ENCODE data around the gene SEC24C. TPM values are rescaled to one million over a fixed set of nuclear protein-coding genes. Genes with fewer than 3 reads are reported as not detected.

Gene SEC24C
- total RNA-seq, 4 donors from 2014 or later = 42.0 to 61.2 (median 43.3) TPM

DNA sequence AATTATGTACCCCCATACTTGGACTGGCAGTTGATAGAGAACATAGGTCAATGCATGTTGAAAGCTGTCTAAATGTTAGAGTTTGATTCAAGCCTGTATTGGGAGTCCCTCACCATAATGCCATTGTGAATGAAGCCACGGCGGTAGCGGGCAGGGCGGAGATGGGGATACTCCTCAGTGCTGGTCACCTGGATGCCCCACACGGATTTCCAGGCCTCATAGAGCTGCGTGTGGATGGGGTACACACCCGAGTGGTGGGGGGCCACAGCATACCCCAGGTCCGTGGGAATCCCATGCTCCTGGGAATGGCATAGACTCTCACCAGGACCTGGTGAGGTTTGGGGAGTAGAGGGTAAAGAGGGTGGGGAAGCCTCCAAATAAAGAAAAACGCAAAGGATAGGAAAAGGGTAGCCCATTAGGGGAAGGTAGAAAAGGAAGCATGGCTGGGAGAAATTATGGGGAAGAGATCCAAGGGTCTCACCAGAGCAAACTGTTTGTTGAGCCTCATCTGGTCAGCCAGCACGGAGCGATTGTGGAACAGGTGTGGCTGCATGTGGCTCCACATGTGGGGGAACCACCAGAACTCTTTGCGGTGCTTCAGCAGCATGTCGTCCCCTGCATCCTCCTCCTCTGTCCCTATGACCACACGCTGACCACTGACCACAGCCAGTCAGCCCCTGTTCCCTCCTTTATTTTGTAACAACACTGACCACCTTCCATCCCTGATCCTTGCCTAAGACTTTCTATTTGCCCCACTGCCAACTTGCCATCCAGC, 62.2 kb downstream of the SEC24C start:
- Histone ChIP-seq H3K9me3 (no peaks in the 10 kb centered on the region), H3K4me1 (peaks cover 0 to 31% (median 10%) of the 10 kb centered on the region in 4 donors), H3K4me3 (no peak overlapping the region), H3K36me3 (peaks cover 3 to 76% (median 33%) of the 10 kb centered on the region in 3 donors), H3K27me3 (no peaks in the 10 kb centered on the region), H3K27ac (no peak overlapping the region)
- WGBS, 2 donors = 86 to 89% methylated on average over 14 of the region's 14 CpGs
- DNase-seq (ENCODE audit: low spot score in 2 of 2) = no peak
- TF ChIP-seq EP300 (IDR thresholded peaks at IDR 0.05) = no peak
- TF ChIP-seq CTCF (IDR thresholded peaks at IDR 0.05) = no peak
- no peak for TF ChIP-seq POLR2A (IDR thresholded peaks at IDR 0.05)

DNA sequence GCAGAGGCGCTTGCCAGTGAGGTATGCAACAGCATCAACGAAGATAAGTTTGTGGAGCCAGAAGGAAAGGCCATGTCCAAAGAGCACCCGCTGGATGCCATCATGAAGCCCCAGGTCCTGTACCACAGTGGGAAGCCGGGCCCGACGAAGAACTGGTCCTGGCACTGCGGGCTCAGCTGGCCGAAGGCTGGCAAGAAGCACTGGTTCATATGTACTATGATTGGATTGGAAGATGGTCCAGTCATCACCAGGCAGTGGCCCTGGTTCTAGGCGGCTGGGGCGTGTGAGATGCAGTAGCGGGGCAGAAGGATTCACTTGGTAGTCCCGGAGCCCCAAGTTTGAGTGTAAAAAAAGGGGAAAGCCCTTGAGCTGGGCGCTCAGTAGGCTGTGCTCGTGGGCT, 63.3 kb downstream of the SEC24C start:
- Histone ChIP-seq H3K9me3 (no peaks in the 10 kb centered on the region), H3K27ac (no peak overlapping the region), H3K27me3 (no peaks in the 10 kb centered on the region), H3K4me3 (no peak overlapping the region), H3K4me1 (peaks cover 0 to 34% (median 12%) of the 10 kb centered on the region in 4 donors), H3K36me3 (peaks cover 3 to 65% (median 28%) of the 10 kb centered on the region in 3 donors)
- whole genome bisulfite sequencing, 2 donors = 95 to 97% methylated on average over 14 of the region's 14 CpGs
- TF ChIP-seq EP300 (IDR thresholded peaks at IDR 0.05) (no peak), CTCF (IDR thresholded peaks at IDR 0.05) (no peak), POLR2A (IDR thresholded peaks at IDR 0.05) (no peak)
- no peak for DNase-seq (ENCODE audit: low spot score in 2 of 2)

GRCh38 chr10:73808021-73808815, 64.0 kb downstream of the SEC24C start:
- peaks cover 0 to 34% (median 14%) of the 10 kb centered on the region in 4 donors for H3K4me1 ChIP-seq
- H3K4me3 ChIP-seq = no peak overlapping the region
- no peak overlapping the region for H3K27ac ChIP-seq
- DNase-seq (ENCODE audit: low spot score in 2 of 2) = no peak
- H3K9me3 ChIP-seq = no peaks in the 10 kb centered on the region
- H3K36me3 ChIP-seq = peaks cover 3 to 62% (median 21%) of the 10 kb centered on the region in 3 donors
- no peaks in the 10 kb centered on the region for H3K27me3 ChIP-seq
- 91 to 95% methylated on average over 11 to 16 of the region's 16 CpGs for WGBS, 2 donors
- no peak for TF ChIP-seq EP300 (IDR thresholded peaks at IDR 0.05)
- TF ChIP-seq POLR2A (IDR thresholded peaks at IDR 0.05) = no peak
- TF ChIP-seq CTCF (IDR thresholded peaks at IDR 0.05) = no peak

DNA sequence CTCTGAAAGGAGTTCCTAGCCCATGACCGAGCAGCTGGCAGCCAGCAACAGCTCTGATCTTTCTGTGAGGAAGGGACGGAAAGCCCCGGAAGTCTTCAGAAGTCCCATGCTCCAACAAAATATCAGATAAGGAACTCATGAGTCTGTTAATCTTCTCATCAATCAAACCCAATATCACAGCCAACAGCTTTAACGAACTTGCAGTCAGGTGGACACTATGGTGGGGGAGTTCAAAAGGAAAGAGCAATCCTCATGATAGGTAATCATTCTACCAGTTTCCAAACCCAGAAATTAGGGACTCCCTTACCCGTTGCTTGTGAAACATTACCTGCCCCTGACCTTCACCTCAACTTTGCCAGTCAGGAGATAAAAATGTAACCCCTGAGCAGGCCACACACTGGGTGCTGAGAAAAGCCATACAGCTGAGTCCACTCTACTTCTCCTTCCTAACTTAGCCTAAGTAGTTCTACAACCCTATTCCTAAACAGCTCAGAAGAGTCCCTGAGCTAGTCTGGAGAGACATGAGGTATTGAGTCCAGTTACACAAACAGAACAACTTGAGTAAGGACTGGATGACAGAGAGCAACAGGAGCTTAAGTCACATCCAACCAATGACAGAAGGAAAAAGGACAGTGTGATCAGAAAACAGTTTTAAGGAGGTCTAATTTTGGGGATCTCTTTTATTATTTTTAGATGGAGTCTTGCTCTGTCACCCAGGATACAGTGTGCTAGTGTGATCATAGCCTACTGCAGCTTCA, 65.1 kb downstream of the SEC24C start:
- H3K27ac ChIP-seq = no peak overlapping the region
- peaks cover 3 to 62% (median 20%) of the 10 kb centered on the region in 3 donors for H3K36me3 ChIP-seq
- no peaks in the 10 kb centered on the region for H3K9me3 ChIP-seq
- no peak overlapping the region for H3K4me3 ChIP-seq
- H3K4me1 ChIP-seq = peaks cover 0 to 34% (median 14%) of the 10 kb centered on the region in 4 donors
- no peak for DNase-seq (ENCODE audit: low spot score in 2 of 2)
- no peak for TF ChIP-seq CTCF (IDR thresholded peaks at IDR 0.05)
- no peak for TF ChIP-seq POLR2A (IDR thresholded peaks at IDR 0.05)
- no peak for TF ChIP-seq EP300 (IDR thresholded peaks at IDR 0.05)
- 61 to 67% methylated on average over 5 of the region's 5 CpGs for WGBS, 2 donors
- H3K27me3 ChIP-seq = no peaks in the 10 kb centered on the region

All from tibial nerve (tissue), 4 donors.